HG03025 (cell line): ENCODE results near the gene SEMA4A.

Source experiments
- ATAC-seq: cut with Tn5 transposase; IDR thresholded peaks from one replicate; pipeline ENCODE4 v1.9.1; 2021; ENCODE audit warnings: mild to moderate bottlenecking, moderate library complexity; ENCODE audit not compliant: unreplicated experiment, low FRiP score

Gene SEMA4A

GRCh38 chr1:156134716-156135435 lies 18.5 kb upstream of the SEMA4A start:
- no peak for ATAC-seq

- no peak for ATAC-seq
Measured at GRCh38 chr1:156135930-156136871, 17.2 kb upstream of the SEMA4A start.

GRCh38 chr1:156136970-156137483 lies 16.4 kb upstream of the SEMA4A start:
- ATAC-seq = no peak

- no peak for ATAC-seq
Measured at GRCh38 chr1:156138458-156138867, 14.9 kb upstream of the SEMA4A start.

GRCh38 chr1:156140879-156141707 lies 12.3 kb upstream of the SEMA4A start:
- no peak for ATAC-seq

GRCh38 chr1:156143765-156144489 lies 9.5 kb upstream of the SEMA4A start:
- no peak for ATAC-seq

- no peak for ATAC-seq
Measured at GRCh38 chr1:156144742-156145141, 8.6 kb upstream of the SEMA4A start.

GRCh38 chr1:156145650-156146019 lies 7.8 kb upstream of the SEMA4A start:
- no peak for ATAC-seq

- ATAC-seq = no peak
Measured at GRCh38 chr1:156146020-156146768, 7.2 kb upstream of the SEMA4A start.

- ATAC-seq = no peak
Measured at GRCh38 chr1:156146769-156147405, 6.5 kb upstream of the SEMA4A start.

GRCh38 chr1:156148216-156148615 lies 5.2 kb upstream of the SEMA4A start:
- no peak for ATAC-seq

- no peak for ATAC-seq
Measured at GRCh38 chr1:156149374-156150332, 3.7 kb upstream of the SEMA4A start.

GRCh38 chr1:156150333-156151011 lies 2.9 kb upstream of the SEMA4A start:
- no peak for ATAC-seq

GRCh38 chr1:156151093-156151688 lies 2.2 kb upstream of the SEMA4A start:
- ATAC-seq = no peak

- ATAC-seq = no peak
Measured at GRCh38 chr1:156152628-156153027, 757 bp upstream of the SEMA4A start.

- no peak for ATAC-seq
Measured at GRCh38 chr1:156154317-156154749, 948 bp downstream of the SEMA4A start.
